NB4 (cell line): ENCODE results near the gene ANGPTL8.
A peak's percentile ranks its signal among the peaks of the same experiment; 100 is the strongest.

Experiments used
- DNase-seq: peaks from one replicate; pipeline ENCODE4 v3.0.0; 2010; ENCODE audit warnings: low read depth
- H3K4me3 ChIP-seq: one replicate; pipeline ENCODE4 v1.5.1; 2011; ENCODE audit warnings: mild to moderate bottlenecking, low read depth, low read length, moderate library complexity
- CTCF ChIP-seq: IDR thresholded peaks from one replicate; pipeline ENCODE4 v1.5.1; 2012; ENCODE audit warnings: low read depth, low read length
- MAX ChIP-seq: IDR thresholded peaks from 2 replicates; pipeline ENCODE4 v1.6.1; 2011; ENCODE audit warnings: low read depth, low read length
- MYC ChIP-seq: IDR thresholded peaks from 2 replicates; pipeline ENCODE4 v1.6.1; 2011; ENCODE audit warnings: low read depth, low read length
- POLR2A ChIP-seq: IDR thresholded peaks from 2 replicates; pipeline ENCODE4 v1.6.1; 2011; ENCODE audit warnings: mild to moderate bottlenecking; ENCODE audit not compliant: insufficient read length; ENCODE audit errors: extremely low read depth

The ANGPTL8 gene

GRCh38 chr19:11225172-11225571, 14.2 kb upstream of the ANGPTL8 start:
- no peak for DNase-seq
- TF ChIP-seq POLR2A (no peak), CTCF (no peak), MAX (no peak), MYC (no peak)
- no peak overlapping the region for H3K4me3 ChIP-seq

GRCh38 chr19:11225815-11226214, 13.6 kb upstream of the ANGPTL8 start:
- TF ChIP-seq CTCF (no peak), POLR2A (no peak), MYC (no peak), MAX (no peak)
- DNase-seq = no peak
- no peak overlapping the region for H3K4me3 ChIP-seq

GRCh38 chr19:11226716-11227166, 12.7 kb upstream of the ANGPTL8 start:
- no peak for TF ChIP-seq CTCF
- TF ChIP-seq POLR2A = no peak
- no peak for TF ChIP-seq MYC
- no peak for TF ChIP-seq MAX
- no peak overlapping the region for H3K4me3 ChIP-seq
- no peak for DNase-seq

- H3K4me3 ChIP-seq = no peak overlapping the region
- DNase-seq = peak; percentile 53
- TF ChIP-seq MYC (no peak), CTCF (peak; percentile 52)
Measured at GRCh38 chr19:11227195-11227886, 12.1 kb upstream of the ANGPTL8 start.

- no peak for TF ChIP-seq MAX
- TF ChIP-seq MYC = no peak
- no peak for TF ChIP-seq POLR2A
- no peak for TF ChIP-seq CTCF
- DNase-seq = no peak
- H3K4me3 ChIP-seq = no peak overlapping the region
Measured at GRCh38 chr19:11230621-11231386, 8.6 kb upstream of the ANGPTL8 start.

GRCh38 chr19:11232555-11232954, 6.9 kb upstream of the ANGPTL8 start:
- no peak overlapping the region for H3K4me3 ChIP-seq
- DNase-seq = no peak
- no peak for TF ChIP-seq MAX
